Loucy (cell line): Measurements from ENCODE around the gene MISP.
"Not testable (repeated sequence)": the region's sequence is repeated elsewhere in the genome, so short reads cannot be mapped to it uniquely, and the experiment has no call there.

ENCODE experiments used
- H2AFZ ChIP-seq: fragments of 200-600 bp; sonication (generic); 2 replicates; pipeline ENCODE4 v1.6.0; 2016; ENCODE audit warnings: antibody characterized with exemption, mild to moderate bottlenecking, low read length, moderate library complexity
- H3F3A ChIP-seq: fragments of 200-600 bp; 2 replicates; pipeline ENCODE4 v1.6.0; 2016; ENCODE audit warnings: antibody characterized with exemption, low read depth, mild to moderate bottlenecking
- H3K27me3 ChIP-seq: fragments of 200-600 bp; sonication (generic); 2 replicates; pipeline ENCODE4 v1.6.1; 2014; ENCODE audit warnings: low read length, mild to moderate bottlenecking; ENCODE audit not compliant: insufficient read depth, poor library complexity, severe bottlenecking
- H3K36me3 ChIP-seq: fragments of 200-600 bp; sonication (generic); 2 replicates; pipeline ENCODE4 v1.6.1; 2016; ENCODE audit warnings: low read length; ENCODE audit not compliant: insufficient read depth
- H3K4me1 ChIP-seq: fragments of 200-600 bp; sonication (generic); 2 replicates; pipeline ENCODE4 v1.5.1; 2014; ENCODE audit warnings: low read length, mild to moderate bottlenecking; ENCODE audit not compliant: insufficient read depth, poor library complexity, severe bottlenecking
- H3K4me2 ChIP-seq: fragments of 200-600 bp; sonication (generic); 2 replicates; pipeline ENCODE4 v1.6.0; 2014; ENCODE audit warnings: antibody characterized with exemption, low read length, low read depth, mild to moderate bottlenecking; ENCODE audit not compliant: poor library complexity, severe bottlenecking
- H3K4me3 ChIP-seq: fragments of 200-600 bp; sonication (generic); 2 replicates; pipeline ENCODE4 v1.5.1; 2014; ENCODE audit warnings: low read length, mild to moderate bottlenecking, mixed read lengths; ENCODE audit not compliant: poor library complexity, severe bottlenecking
- H3K79me2 ChIP-seq: fragments of 200-600 bp; sonication (generic); 2 replicates; pipeline ENCODE4 v1.6.1; 2014; ENCODE audit warnings: low read length; ENCODE audit not compliant: insufficient read depth
- H3K9ac ChIP-seq: fragments of 200-600 bp; sonication (generic); 2 replicates; pipeline ENCODE4 v1.6.0; 2014; ENCODE audit warnings: mild to moderate bottlenecking, low read depth, low read length, moderate library complexity; ENCODE audit not compliant: poor library complexity, severe bottlenecking
- H3K9me2 ChIP-seq: fragments of 200-600 bp; sonication (generic); replicated peaks from 2 replicates; pipeline ENCODE4 v1.6.1; 2016; ENCODE audit warnings: low read depth, low read length, mixed read lengths
- H3K9me3 ChIP-seq: fragments of 200-600 bp; sonication (generic); 2 replicates; pipeline ENCODE4 v1.6.1; 2014; ENCODE audit warnings: mild to moderate bottlenecking, antibody characterized with exemption, low read length, low read depth; ENCODE audit not compliant: insufficient read depth
- H4K20me1 ChIP-seq: fragments of 200-600 bp; sonication (generic); 2 replicates; pipeline ENCODE4 v1.6.0; 2014; ENCODE audit warnings: antibody characterized with exemption, low read length, mild to moderate bottlenecking; ENCODE audit not compliant: insufficient read depth, poor library complexity, severe bottlenecking
- CTCF ChIP-seq: fragments of 200-600 bp; sonication (generic); conservative IDR thresholded peaks from 2 replicates; pipeline ENCODE4 v1.5.1; 2014; ENCODE audit warnings: mild to moderate bottlenecking, antibody characterized with exemption, low read length
- EZH2phosphoT487 ChIP-seq: fragments of 200-600 bp; IDR thresholded peaks from 2 replicates; pipeline ENCODE4 v1.6.1; 2018; ENCODE audit warnings: antibody characterized with exemption, mild to moderate bottlenecking, moderate library complexity, borderline replicate concordance

Gene MISP

GRCh38 chr19:738509-739128 lies 12.3 kb upstream of the MISP start:
- no peak overlapping the region for H3K4me2 ChIP-seq
- no peaks in the 10 kb centered on the region for H3K27me3 ChIP-seq
- no peaks in the 10 kb centered on the region for H3F3A ChIP-seq
- H2AFZ ChIP-seq, result no peak overlapping the region
- TF ChIP-seq EZH2phosphoT487 (no peak), CTCF (no peak)
- no peaks in the 10 kb centered on the region for H3K9me3 ChIP-seq
- H4K20me1 ChIP-seq, result no peaks in the 10 kb centered on the region
- no peak overlapping the region for H3K4me3 ChIP-seq
- H3K4me1 ChIP-seq, result no peaks in the 10 kb centered on the region
- no peak overlapping the region for H3K9ac ChIP-seq
- no peaks in the 10 kb centered on the region for H3K79me2 ChIP-seq
- no peaks in the 10 kb centered on the region for H3K9me2 ChIP-seq
- H3K36me3 ChIP-seq, result no peaks in the 10 kb centered on the region

GRCh38 chr19:739998-740715 lies 10.8 kb upstream of the MISP start:
- no peaks in the 10 kb centered on the region for H3K9me3 ChIP-seq
- H4K20me1 ChIP-seq, result no peaks in the 10 kb centered on the region
- H3K9ac ChIP-seq, result no peak overlapping the region
- H3K27me3 ChIP-seq, result no peaks in the 10 kb centered on the region
- H3K36me3 ChIP-seq, result no peaks in the 10 kb centered on the region
- H2AFZ ChIP-seq, result no peak overlapping the region
- no peaks in the 10 kb centered on the region for H3K4me1 ChIP-seq
- TF ChIP-seq CTCF, result no peak
- no peak for TF ChIP-seq EZH2phosphoT487
- no peak overlapping the region for H3K4me2 ChIP-seq
- no peaks in the 10 kb centered on the region for H3K9me2 ChIP-seq
- H3K4me3 ChIP-seq, result no peak overlapping the region
- no peaks in the 10 kb centered on the region for H3F3A ChIP-seq
- H3K79me2 ChIP-seq, result no peaks in the 10 kb centered on the region

- H3K27me3 ChIP-seq, H3K4me2 ChIP-seq, H3F3A ChIP-seq, H2AFZ ChIP-seq, H4K20me1 ChIP-seq, H3K79me2 ChIP-seq, H3K4me1 ChIP-seq, H3K9ac ChIP-seq, H3K36me3 ChIP-seq, H3K9me3 ChIP-seq, H3K9me2 ChIP-seq, H3K4me3 ChIP-seq: not testable (repeated sequence)
These were observed 10.0 kb upstream of the MISP start for GRCh38 chr19:740816-741505.
